PFSK-1 (cell line): ENCODE results near the gene COL18A1.

Experiments
- FOXP2 ChIP-seq: optimal IDR thresholded peaks from 2 replicates; pipeline ENCODE3; 2011; ENCODE audit warnings: borderline replicate concordance, control low read depth, inconsistent platforms; ENCODE audit not compliant: insufficient read depth; ENCODE audit errors: extremely low read length, extremely low read depth
- POLR2AphosphoS5 ChIP-seq: IDR thresholded peaks from 2 replicates; pipeline ENCODE4 v1.6.1; 2012; ENCODE audit warnings: low read depth, mild to moderate bottlenecking, control low read depth, low read length, moderate library complexity
- TF ChIP-seq, protein P1 (sequence below), 2 experiments: IDR thresholded peaks; 2 replicates each; pipeline versions ENCODE4 v1.6.1 to v1.8.0; 2011 to 2012; ENCODE audit warnings: low read depth in 2 of 2, low read length in 2 of 2, control low read depth in 1 of 2, inconsistent platforms in 1 of 2, mild to moderate bottlenecking in 1 of 2, moderate library complexity in 1 of 2; ENCODE audit not compliant: insufficient read depth in 1 of 2

GRCh38 chr21:45406801-45407628 lies 2.0 kb downstream of the COL18A1 start:
- TF ChIP-seq POLR2AphosphoS5, result no peak
- no peak for TF ChIP-seq FOXP2
- TF ChIP-seq, protein P1, sequence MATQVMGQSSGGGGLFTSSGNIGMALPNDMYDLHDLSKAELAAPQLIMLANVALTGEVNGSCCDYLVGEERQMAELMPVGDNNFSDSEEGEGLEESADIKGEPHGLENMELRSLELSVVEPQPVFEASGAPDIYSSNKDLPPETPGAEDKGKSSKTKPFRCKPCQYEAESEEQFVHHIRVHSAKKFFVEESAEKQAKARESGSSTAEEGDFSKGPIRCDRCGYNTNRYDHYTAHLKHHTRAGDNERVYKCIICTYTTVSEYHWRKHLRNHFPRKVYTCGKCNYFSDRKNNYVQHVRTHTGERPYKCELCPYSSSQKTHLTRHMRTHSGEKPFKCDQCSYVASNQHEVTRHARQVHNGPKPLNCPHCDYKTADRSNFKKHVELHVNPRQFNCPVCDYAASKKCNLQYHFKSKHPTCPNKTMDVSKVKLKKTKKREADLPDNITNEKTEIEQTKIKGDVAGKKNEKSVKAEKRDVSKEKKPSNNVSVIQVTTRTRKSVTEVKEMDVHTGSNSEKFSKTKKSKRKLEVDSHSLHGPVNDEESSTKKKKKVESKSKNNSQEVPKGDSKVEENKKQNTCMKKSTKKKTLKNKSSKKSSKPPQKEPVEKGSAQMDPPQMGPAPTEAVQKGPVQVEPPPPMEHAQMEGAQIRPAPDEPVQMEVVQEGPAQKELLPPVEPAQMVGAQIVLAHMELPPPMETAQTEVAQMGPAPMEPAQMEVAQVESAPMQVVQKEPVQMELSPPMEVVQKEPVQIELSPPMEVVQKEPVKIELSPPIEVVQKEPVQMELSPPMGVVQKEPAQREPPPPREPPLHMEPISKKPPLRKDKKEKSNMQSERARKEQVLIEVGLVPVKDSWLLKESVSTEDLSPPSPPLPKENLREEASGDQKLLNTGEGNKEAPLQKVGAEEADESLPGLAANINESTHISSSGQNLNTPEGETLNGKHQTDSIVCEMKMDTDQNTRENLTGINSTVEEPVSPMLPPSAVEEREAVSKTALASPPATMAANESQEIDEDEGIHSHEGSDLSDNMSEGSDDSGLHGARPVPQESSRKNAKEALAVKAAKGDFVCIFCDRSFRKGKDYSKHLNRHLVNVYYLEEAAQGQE (IDR thresholded peaks at IDR 0.05; ENCODE audit: insufficient read depth in 1 of 2, low read depth in 2 of 2, low read length in 2 of 2), result no peak
